DND-41 (cell line): ENCODE results near the gene TTLL4.

Experiments used
- ATAC-seq: fragments of 200-7000 bp; cut with Tn5 transposase; 3 replicates; pipeline ENCODE4 v1.9.1; 2021; ENCODE audit warnings: low read depth; ENCODE audit not compliant: insufficient read depth
- DNase-seq: peaks from one replicate; pipeline ENCODE4 v3.0.0-alpha.2; 2020
- H2AFZ ChIP-seq: 2 replicates; pipeline ENCODE4 v1.6.0; 2012; ENCODE audit warnings: low read depth, low read length
- H3K27ac ChIP-seq: 2 replicates; pipeline ENCODE4 v1.5.1; 2012; ENCODE audit warnings: low read length, inconsistent platforms
- H3K27me3 ChIP-seq: fragments of 200-600 bp; sonication (generic); 2 replicates; pipeline ENCODE4 v1.6.0; 2012; ENCODE audit warnings: low read length, mild to moderate bottlenecking, inconsistent platforms; ENCODE audit not compliant: insufficient read depth, poor library complexity
- H3K36me3 ChIP-seq: 2 replicates; pipeline ENCODE4 v1.5.1; 2012; ENCODE audit warnings: low read length, inconsistent platforms; ENCODE audit not compliant: insufficient read depth
- H3K4me1 ChIP-seq: 2 replicates; pipeline ENCODE4 v1.5.1; 2012; ENCODE audit warnings: mild to moderate bottlenecking, low read length; ENCODE audit not compliant: insufficient read depth
- H3K4me2 ChIP-seq: 2 replicates; pipeline ENCODE4 v1.6.0; 2012; ENCODE audit warnings: mild to moderate bottlenecking, moderate library complexity, low read length, inconsistent platforms; ENCODE audit not compliant: insufficient read depth
- H3K4me3 ChIP-seq, 2 experiments: fragments of 200-600 bp in 1 of 2; shearing (Covaris generic) in 1 of 2; 2 replicates each; pipeline ENCODE4 v1.5.1; 2012 to 2016; ENCODE audit warnings: inconsistent platforms in 2 of 2, low read length in 2 of 2, mild to moderate bottlenecking in 2 of 2, low read depth in 1 of 2, moderate library complexity in 1 of 2
- H3K79me2 ChIP-seq: 2 replicates; pipeline ENCODE4 v1.6.0; 2012; ENCODE audit warnings: low read length, inconsistent platforms; ENCODE audit not compliant: insufficient read depth
- H3K9ac ChIP-seq: 2 replicates; pipeline ENCODE4 v1.6.0; 2012; ENCODE audit warnings: low read depth, mild to moderate bottlenecking, inconsistent platforms, low read length, moderate library complexity
- H3K9me3 ChIP-seq: 2 replicates; pipeline ENCODE4 v1.5.1; 2012; ENCODE audit warnings: low read length, moderate library complexity, mild to moderate bottlenecking, inconsistent platforms; ENCODE audit not compliant: insufficient read depth, severe bottlenecking
- H4K20me1 ChIP-seq: 2 replicates; pipeline ENCODE4 v1.6.0; 2012; ENCODE audit warnings: low read length; ENCODE audit not compliant: insufficient read depth
- EZH2 ChIP-seq: IDR thresholded peaks from 3 replicates; pipeline ENCODE4 v1.6.1; 2012; ENCODE audit warnings: borderline replicate concordance, low read depth, mild to moderate bottlenecking, moderate library complexity, low read length, inconsistent platforms; ENCODE audit not compliant: severe bottlenecking
- TF ChIP-seq, protein P1 (sequence below): IDR thresholded peaks from 2 replicates; pipeline ENCODE4 v1.5.1; 2012; ENCODE audit warnings: borderline replicate concordance, low read length, moderate library complexity, mild to moderate bottlenecking; ENCODE audit not compliant: poor library complexity, severe bottlenecking; ENCODE audit errors: extremely low read depth

The TTLL4 gene

DNA sequence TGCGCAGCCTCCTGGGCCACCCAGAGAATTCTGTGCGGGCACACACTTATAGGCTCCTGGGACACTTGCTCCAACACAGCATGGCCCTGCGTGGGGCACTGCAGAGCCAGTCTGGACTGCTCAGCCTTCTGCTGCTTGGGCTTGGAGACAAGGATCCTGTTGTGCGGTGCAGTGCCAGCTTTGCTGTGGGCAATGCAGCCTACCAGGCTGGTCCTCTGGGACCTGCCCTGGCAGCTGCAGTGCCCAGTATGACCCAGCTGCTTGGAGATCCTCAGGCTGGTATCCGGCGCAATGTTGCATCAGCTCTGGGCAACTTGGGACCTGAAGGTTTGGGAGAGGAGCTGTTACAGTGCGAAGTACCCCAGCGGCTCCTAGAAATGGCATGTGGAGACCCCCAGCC lies 11.8 kb upstream of the TTLL4 start:
- H3K27ac ChIP-seq = no peak overlapping the region
- H4K20me1 ChIP-seq = no peaks in the 10 kb centered on the region
- no peak overlapping the region for H3K4me3 ChIP-seq
- H3K9me3 ChIP-seq = no peaks in the 10 kb centered on the region
- no peaks in the 10 kb centered on the region; the same call in 1 of the 2 replicates for H3K36me3 ChIP-seq
- no peaks in the 10 kb centered on the region for H3K27me3 ChIP-seq
- DNase-seq (no peak), ATAC-seq (no peak)
- no peaks in the 10 kb centered on the region for H3K4me1 ChIP-seq
- no peak for TF ChIP-seq EZH2
- TF ChIP-seq, protein P1, sequence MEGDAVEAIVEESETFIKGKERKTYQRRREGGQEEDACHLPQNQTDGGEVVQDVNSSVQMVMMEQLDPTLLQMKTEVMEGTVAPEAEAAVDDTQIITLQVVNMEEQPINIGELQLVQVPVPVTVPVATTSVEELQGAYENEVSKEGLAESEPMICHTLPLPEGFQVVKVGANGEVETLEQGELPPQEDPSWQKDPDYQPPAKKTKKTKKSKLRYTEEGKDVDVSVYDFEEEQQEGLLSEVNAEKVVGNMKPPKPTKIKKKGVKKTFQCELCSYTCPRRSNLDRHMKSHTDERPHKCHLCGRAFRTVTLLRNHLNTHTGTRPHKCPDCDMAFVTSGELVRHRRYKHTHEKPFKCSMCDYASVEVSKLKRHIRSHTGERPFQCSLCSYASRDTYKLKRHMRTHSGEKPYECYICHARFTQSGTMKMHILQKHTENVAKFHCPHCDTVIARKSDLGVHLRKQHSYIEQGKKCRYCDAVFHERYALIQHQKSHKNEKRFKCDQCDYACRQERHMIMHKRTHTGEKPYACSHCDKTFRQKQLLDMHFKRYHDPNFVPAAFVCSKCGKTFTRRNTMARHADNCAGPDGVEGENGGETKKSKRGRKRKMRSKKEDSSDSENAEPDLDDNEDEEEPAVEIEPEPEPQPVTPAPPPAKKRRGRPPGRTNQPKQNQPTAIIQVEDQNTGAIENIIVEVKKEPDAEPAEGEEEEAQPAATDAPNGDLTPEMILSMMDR = no peak
- H3K4me2 ChIP-seq = no peak overlapping the region
- H2AFZ ChIP-seq = no peak overlapping the region
- no peaks in the 10 kb centered on the region for H3K79me2 ChIP-seq
- H3K9ac ChIP-seq = no peak overlapping the region

DNA sequence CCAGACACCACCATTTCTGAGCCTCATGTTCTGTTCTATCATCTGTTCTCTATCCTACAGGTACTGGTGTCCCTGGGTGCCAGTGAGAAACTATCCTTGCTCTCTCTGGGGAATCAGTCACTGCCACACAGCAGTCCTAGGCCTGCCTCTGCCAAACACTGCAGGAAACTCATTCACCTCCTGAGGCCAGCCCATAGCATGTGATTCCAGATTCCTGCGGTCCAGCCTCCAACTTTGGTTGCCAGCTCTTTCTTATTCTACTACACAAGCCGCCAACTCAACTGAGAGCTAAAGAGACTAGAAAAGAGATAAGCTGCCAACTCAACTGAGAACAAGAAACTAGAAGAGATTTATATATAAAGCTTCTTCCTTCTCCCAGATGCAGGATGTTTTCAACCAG lies 8.8 kb upstream of the TTLL4 start:
- DNase-seq (no peak), ATAC-seq (no peak)
- Histone ChIP-seq H3K9ac (no peak overlapping the region), H3K9me3 (no peaks in the 10 kb centered on the region), H3K4me1 (no peaks in the 10 kb centered on the region), H3K36me3 (no peaks in the 10 kb centered on the region; the same call in 1 of the 2 replicates), H3K4me2 (no peak overlapping the region), H4K20me1 (no peaks in the 10 kb centered on the region), H3K27ac (no peak overlapping the region), H2AFZ (no peak overlapping the region), H3K27me3 (no peaks in the 10 kb centered on the region), H3K4me3 (no peak overlapping the region), H3K79me2 (no peaks in the 10 kb centered on the region)
- TF ChIP-seq EZH2 = no peak
- TF ChIP-seq, protein P1 = no peak

DNA sequence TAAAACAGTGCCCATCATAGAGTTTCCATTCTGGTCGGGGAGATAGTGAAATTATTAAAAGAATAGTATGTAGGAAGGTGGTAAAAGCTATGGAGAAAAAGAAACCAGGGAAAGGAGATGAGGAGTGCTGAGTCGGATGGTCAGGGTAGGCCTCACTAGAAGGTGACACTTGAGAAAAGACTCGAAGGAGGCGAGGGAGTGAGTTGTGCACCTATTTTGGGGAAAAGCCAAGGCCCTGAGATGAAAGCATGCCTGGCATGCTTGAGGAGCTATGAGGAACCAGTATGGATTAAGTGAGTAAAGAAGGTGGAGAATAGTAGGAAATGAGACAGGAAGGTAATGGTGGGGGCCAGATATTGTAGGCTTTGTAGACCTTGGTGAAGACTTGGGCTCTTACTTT lies 7.3 kb upstream of the TTLL4 start:
- DNase-seq = no peak
- H2AFZ ChIP-seq = no peak overlapping the region
- no peaks in the 10 kb centered on the region for H3K4me1 ChIP-seq
- H3K79me2 ChIP-seq = no peaks in the 10 kb centered on the region
- no peak overlapping the region for H3K4me3 ChIP-seq
- no peaks in the 10 kb centered on the region for H3K27me3 ChIP-seq
- no peaks in the 10 kb centered on the region for H4K20me1 ChIP-seq
- TF ChIP-seq EZH2 = no peak
- TF ChIP-seq, protein P1 = no peak
- H3K36me3 ChIP-seq = no peaks in the 10 kb centered on the region; the same call in 1 of the 2 replicates
- H3K9me3 ChIP-seq = no peaks in the 10 kb centered on the region
- H3K9ac ChIP-seq = no peak overlapping the region
- H3K4me2 ChIP-seq = no peak overlapping the region
- no peak overlapping the region for H3K27ac ChIP-seq
- ATAC-seq = no peak

DNA sequence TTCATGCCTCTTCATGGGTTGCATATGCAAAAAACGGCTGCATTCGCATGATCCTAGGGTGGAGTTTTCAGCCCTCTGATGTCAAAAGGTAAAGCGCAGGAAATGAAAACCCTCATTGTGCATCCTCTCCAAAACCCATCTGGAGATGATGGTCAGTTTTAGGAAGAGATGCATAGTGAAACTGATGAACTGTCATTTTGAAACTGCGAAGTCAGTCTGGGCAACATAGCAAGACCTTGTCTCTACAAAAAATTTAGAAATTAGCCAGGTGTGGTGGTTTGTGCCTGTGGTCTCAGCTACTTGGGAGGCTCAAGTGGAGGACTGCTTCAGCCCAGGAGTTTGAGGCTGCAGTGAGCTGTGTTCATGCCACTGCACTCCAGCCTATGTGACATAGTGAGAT lies 2.5 kb upstream of the TTLL4 start:
- Histone ChIP-seq H3K27me3 (no peaks in the 10 kb centered on the region), H3K79me2 (peaks cover 24% of the 10 kb centered on the region), H3K4me2 (no peak overlapping the region), H4K20me1 (peaks cover 5% of the 10 kb centered on the region; the same call in 1 of the 2 replicates), H3K4me1 (peaks cover 24% of the 10 kb centered on the region), H3K27ac (no peak overlapping the region), H3K36me3 (no peaks in the 10 kb centered on the region; the same call in 1 of the 2 replicates), H3K4me3 (no peak overlapping the region), H3K9ac (no peak overlapping the region), H3K9me3 (no peaks in the 10 kb centered on the region), H2AFZ (no peak overlapping the region)
- DNase-seq (no peak), ATAC-seq (no peak)
- TF ChIP-seq EZH2 = no peak
- TF ChIP-seq, protein P1 = no peak
